Fibroblast of villous mesenchyme (primary cell): ENCODE data around the gene SLC25A13. TPM values are rescaled to one million over a fixed set of nuclear protein-coding genes. Genes with fewer than 3 reads are reported as not detected.

ENCODE experiments used
- DNase-seq: peaks from one replicate; pipeline ENCODE4 v3.0.0-alpha.2; 2010; ENCODE audit warnings: low read depth
- H3K4me3 ChIP-seq: 2 replicates; pipeline ENCODE4 v1.5.1; 2011; ENCODE audit warnings: low read depth, mild to moderate bottlenecking, low read length
- total RNA-seq: library from RNA; depleted of rRNA; stranded (reverse); fragments of >200 nt; gene quantifications from 2 replicates; pipeline ENCODE4 v1.2.3, GENCODE V29; 2012
- TF ChIP-seq, protein P1 (sequence below): IDR thresholded peaks from 2 replicates; pipeline ENCODE4 v1.5.1; 2012; ENCODE audit warnings: low read depth, mild to moderate bottlenecking, low read length; ENCODE audit not compliant: insufficient read depth

The SLC25A13 gene
- total RNA-seq, 1 donor = 22.5 TPM

GRCh38 chr7:96308253-96308949, 13.5 kb downstream of the SLC25A13 start:
- H3K4me3 ChIP-seq = no peak overlapping the region
- TF ChIP-seq, protein P1, sequence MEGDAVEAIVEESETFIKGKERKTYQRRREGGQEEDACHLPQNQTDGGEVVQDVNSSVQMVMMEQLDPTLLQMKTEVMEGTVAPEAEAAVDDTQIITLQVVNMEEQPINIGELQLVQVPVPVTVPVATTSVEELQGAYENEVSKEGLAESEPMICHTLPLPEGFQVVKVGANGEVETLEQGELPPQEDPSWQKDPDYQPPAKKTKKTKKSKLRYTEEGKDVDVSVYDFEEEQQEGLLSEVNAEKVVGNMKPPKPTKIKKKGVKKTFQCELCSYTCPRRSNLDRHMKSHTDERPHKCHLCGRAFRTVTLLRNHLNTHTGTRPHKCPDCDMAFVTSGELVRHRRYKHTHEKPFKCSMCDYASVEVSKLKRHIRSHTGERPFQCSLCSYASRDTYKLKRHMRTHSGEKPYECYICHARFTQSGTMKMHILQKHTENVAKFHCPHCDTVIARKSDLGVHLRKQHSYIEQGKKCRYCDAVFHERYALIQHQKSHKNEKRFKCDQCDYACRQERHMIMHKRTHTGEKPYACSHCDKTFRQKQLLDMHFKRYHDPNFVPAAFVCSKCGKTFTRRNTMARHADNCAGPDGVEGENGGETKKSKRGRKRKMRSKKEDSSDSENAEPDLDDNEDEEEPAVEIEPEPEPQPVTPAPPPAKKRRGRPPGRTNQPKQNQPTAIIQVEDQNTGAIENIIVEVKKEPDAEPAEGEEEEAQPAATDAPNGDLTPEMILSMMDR = no peak
- peak; percentile 32 for DNase-seq

- no peak overlapping the region for H3K4me3 ChIP-seq
- TF ChIP-seq, protein P1 = no peak
- no peak for DNase-seq
Measured at GRCh38 chr7:96306385-96307125, 15.3 kb downstream of the SLC25A13 start.

GRCh38 chr7:96305915-96306314, 16.0 kb downstream of the SLC25A13 start:
- TF ChIP-seq, protein P1 = no peak
- H3K4me3 ChIP-seq = no peak overlapping the region
- DNase-seq = no peak

GRCh38 chr7:96304573-96304972, 17.3 kb downstream of the SLC25A13 start:
- TF ChIP-seq, protein P1 = no peak
- no peak for DNase-seq
- no peak overlapping the region for H3K4me3 ChIP-seq

GRCh38 chr7:96303686-96304443, 18.0 kb downstream of the SLC25A13 start:
- peak; percentile 96 for DNase-seq
- TF ChIP-seq, protein P1 = no peak
- no peak overlapping the region for H3K4me3 ChIP-seq

GRCh38 chr7:96303105-96303685, 18.7 kb downstream of the SLC25A13 start:
- H3K4me3 ChIP-seq = no peak overlapping the region
- DNase-seq = peak; percentile 76
- TF ChIP-seq, protein P1 = no peak
